A549 (cell line): ENCODE data around the gene KTN1.

ENCODE experiments used
- CBX2 ChIP-seq: fragments of 200-600 bp; sonication (generic); IDR thresholded peaks from 2 replicates; pipeline ENCODE4 v1.6.1; 2016; ENCODE audit warnings: low read depth, mild to moderate bottlenecking, borderline replicate concordance
- CHD2 ChIP-seq: fragments of 150-350 bp; IDR thresholded peaks from 2 replicates; pipeline ENCODE4 v1.6.1; 2014; ENCODE audit warnings: low read length; ENCODE audit not compliant: partially characterized antibody
- CTCF ChIP-seq: fragments of >200 bp; sonication (Bioruptor Twin); formaldehyde crosslinking; IDR thresholded peaks from 3 replicates; pipeline ENCODE4 v1.5.1; 2016
- GATA3 ChIP-seq: IDR thresholded peaks from 2 replicates; pipeline ENCODE4 v1.6.1; 2012; ENCODE audit warnings: borderline replicate concordance
- HOXB5 ChIP-seq: fragments of 250-450 bp; sonication (Bioruptor Pico); IDR thresholded peaks from 2 replicates; pipeline ENCODE4 v1.5.0; 2020; ENCODE audit warnings: mild to moderate bottlenecking, moderate library complexity
- JUNB ChIP-seq: fragments of >200 bp; sonication (Bioruptor Twin); formaldehyde crosslinking; IDR thresholded peaks from 2 replicates; pipeline ENCODE4 v1.6.1; 2016
- MAX ChIP-seq: IDR thresholded peaks from 2 replicates; pipeline ENCODE4 v1.6.1; 2012
- POLR2AphosphoS2 ChIP-seq: conservative IDR thresholded peaks from 2 replicates; pipeline ENCODE4 v1.6.1; 2012; ENCODE audit warnings: low read length, improper control_type of control experiment, inconsistent platforms

- TF ChIP-seq MAX (no peak), GATA3 (no peak), HOXB5 (no peak), CTCF (no peak), CHD2 (no peak), JUNB (no peak), POLR2AphosphoS2 (no peak), CBX2 (no peak)
Measured at GRCh38 chr14:55706365-55706684, 126.3 kb downstream of the KTN1 start.
